Endodermal cell (in vitro differentiated cells): ENCODE data around the gene RBMS3. TPM values are rescaled to one million over a fixed set of nuclear protein-coding genes. Genes with fewer than 3 reads are reported as not detected.

Experiments
- DNase-seq: peaks from one replicate; pipeline ENCODE4 v3.0.0-alpha.2; 2017
- H3K27ac ChIP-seq: 2 replicates; pipeline ENCODE4 v1.5.1; 2013; ENCODE audit warnings: mild to moderate bottlenecking, low read depth, low read length, moderate library complexity
- H3K27me3 ChIP-seq: 2 replicates; pipeline ENCODE4 v1.6.1; 2013; ENCODE audit warnings: mild to moderate bottlenecking, low read length, moderate library complexity; ENCODE audit not compliant: insufficient read depth, control insufficient read depth, poor library complexity, severe bottlenecking
- H3K36me3 ChIP-seq: 2 replicates; pipeline ENCODE4 v1.7.0; 2013; ENCODE audit warnings: mild to moderate bottlenecking, low read length, moderate library complexity; ENCODE audit not compliant: control insufficient read depth, insufficient read depth
- H3K4me1 ChIP-seq: one replicate; pipeline ENCODE4 v1.7.0; 2013; ENCODE audit warnings: low read length; ENCODE audit not compliant: control insufficient read depth, insufficient read depth
- H3K4me3 ChIP-seq: 2 replicates; pipeline ENCODE4 v1.5.1; 2013; ENCODE audit warnings: mild to moderate bottlenecking, low read length, moderate library complexity
- H3K9ac ChIP-seq: 2 replicates; pipeline ENCODE4 v1.6.1; 2013; ENCODE audit warnings: mild to moderate bottlenecking, low read length, moderate library complexity; ENCODE audit not compliant: poor library complexity, severe bottlenecking; ENCODE audit errors: extremely low read depth
- H3K9me3 ChIP-seq: 2 replicates; pipeline ENCODE4 v1.6.1; 2013; ENCODE audit warnings: mild to moderate bottlenecking, low read length, moderate library complexity; ENCODE audit not compliant: control insufficient read depth
- H3K27ac Mint-ChIP-seq: 2 replicates; pipeline ENCODE4 v1.8.0; 2020; ENCODE audit warnings: mixed read lengths
- H3K27me3 Mint-ChIP-seq: 2 replicates; pipeline ENCODE4 v1.8.0; 2021; ENCODE audit warnings: mild to moderate bottlenecking, mixed read lengths; ENCODE audit not compliant: insufficient read depth
- H3K36me3 Mint-ChIP-seq: 2 replicates; pipeline ENCODE4 v1.8.0; 2020; ENCODE audit warnings: low read depth, mixed read lengths
- H3K4me1 Mint-ChIP-seq: 2 replicates; pipeline ENCODE4 v1.8.0; 2020; ENCODE audit warnings: mixed read lengths
- H3K4me3 Mint-ChIP-seq: 2 replicates; pipeline ENCODE4 v1.8.0; 2020; ENCODE audit warnings: mild to moderate bottlenecking, moderate library complexity, mixed read lengths
- H3K9me3 Mint-ChIP-seq: 2 replicates; pipeline ENCODE4 v1.8.0; 2020; ENCODE audit warnings: mild to moderate bottlenecking, mixed read lengths
- CTCF ChIP-seq: fragments of 200-600 bp; sonication (generic); conservative IDR thresholded peaks from 2 replicates; pipeline ENCODE4 v1.5.0; 2021; ENCODE audit warnings: antibody characterized with exemption, mild to moderate bottlenecking
- WGBS, 2 experiments: methylation state at CpG; one replicate each; pipeline versions ENCODE4 v1.1.5 to v1.1.7; 2013; ENCODE audit warnings: missing lambda C conversion rate in 2 of 2, mixed read lengths in 1 of 2; ENCODE audit not compliant: insufficient coverage in 1 of 2, insufficient read length in 1 of 2; 5-methylcytosine and 5-hydroxymethylcytosine counted together
- total RNA-seq, 2 donors: library from RNA; stranded (reverse); fragmentation: NEBNext Ultra II Directional in 1 of 2; extraction: Animal tissue kit (Norgen Biotek cat#: 25700) in 1 of 2; gene quantifications; 2 replicates in 1 of 2; 3 replicates in 1 of 2; pipeline ENCODE4 v1.2.1, GENCODE V29; 2021

Gene RBMS3
- total RNA-seq, 2 donors from 2014 or later, result 2.0 to 7.3 TPM

GRCh38 chr3:29415482-29416223 lies 134.8 kb downstream of the RBMS3 start:
- TF ChIP-seq CTCF, result no peak
- Mint-ChIP-seq H3K4me3 (no peak overlapping the region), H3K4me1 (peaks cover 3% of the 10 kb centered on the region), H3K36me3 (no peaks in the 10 kb centered on the region), H3K27ac (no peak overlapping the region), H3K27me3 (no peaks in the 10 kb centered on the region), H3K9me3 (no peaks in the 10 kb centered on the region)
- 91 to 94% methylated on average over 3 of the region's 3 CpGs for WGBS, 2 experiments
- no peak overlapping the region for H3K9ac ChIP-seq
- no peaks in the 10 kb centered on the region for H3K27me3 ChIP-seq
- H3K9me3 ChIP-seq, result no peaks in the 10 kb centered on the region
- H3K27ac ChIP-seq, result no peak overlapping the region
- H3K4me3 ChIP-seq, result no peak overlapping the region
- DNase-seq, result no peak
- H3K4me1 ChIP-seq, result no peaks in the 10 kb centered on the region
- H3K36me3 ChIP-seq, result no peaks in the 10 kb centered on the region

GRCh38 chr3:29416514-29416913 lies 135.6 kb downstream of the RBMS3 start:
- 88% methylated on average over 2 of the region's 2 CpGs; no CpG with 5 or more reads in 1 of the 2 experiments for WGBS, 2 experiments
- Mint-ChIP-seq H3K4me3 (no peak overlapping the region), H3K9me3 (no peaks in the 10 kb centered on the region), H3K27ac (no peak overlapping the region), H3K36me3 (no peaks in the 10 kb centered on the region), H3K27me3 (no peaks in the 10 kb centered on the region), H3K4me1 (peaks cover 3% of the 10 kb centered on the region)
- no peak overlapping the region for H3K4me3 ChIP-seq
- no peak overlapping the region for H3K27ac ChIP-seq
- no peak overlapping the region for H3K9ac ChIP-seq
- no peak for TF ChIP-seq CTCF
- H3K4me1 ChIP-seq, result no peaks in the 10 kb centered on the region
- DNase-seq, result no peak
- H3K36me3 ChIP-seq, result no peaks in the 10 kb centered on the region
- no peaks in the 10 kb centered on the region for H3K27me3 ChIP-seq
- no peaks in the 10 kb centered on the region for H3K9me3 ChIP-seq

- Histone ChIP-seq H3K27ac (no peak overlapping the region), H3K9me3 (no peaks in the 10 kb centered on the region), H3K4me3 (no peak overlapping the region), H3K27me3 (no peaks in the 10 kb centered on the region), H3K9ac (no peak overlapping the region), H3K4me1 (no peaks in the 10 kb centered on the region), H3K36me3 (no peaks in the 10 kb centered on the region)
- no peak overlapping the region for H3K27ac Mint-ChIP-seq
- no peak overlapping the region for H3K4me3 Mint-ChIP-seq
- peaks cover 3% of the 10 kb centered on the region for H3K4me1 Mint-ChIP-seq
- no peaks in the 10 kb centered on the region for H3K36me3 Mint-ChIP-seq
- H3K27me3 Mint-ChIP-seq, result no peaks in the 10 kb centered on the region
- DNase-seq, result no peak
- TF ChIP-seq CTCF, result no peak
- WGBS, 2 experiments, result 87 to 94% methylated on average over 4 to 6 of the region's 6 CpGs
- no peaks in the 10 kb centered on the region for H3K9me3 Mint-ChIP-seq
Observed at GRCh38 chr3:29420106-29420505, 139.2 kb downstream of the RBMS3 start.
